Stimulated activated CD8-positive, alpha-beta memory T cell treated with anti-CD3 and anti-CD28 coated beads, Interleukin-7, amount 100 ng/mL, for 48 hours (primary cell): ENCODE data around the gene NEIL3.
"Not testable (repeated sequence)": the region's sequence is repeated elsewhere in the genome, so short reads cannot be mapped to it uniquely, and the experiment has no call there.

Experiments used
- DNase-seq, 2 donors: peaks; one replicate each; pipeline ENCODE4 v3.0.0-alpha.2; 2020; ENCODE audit warnings: low read depth in 1 of 2; ENCODE audit errors: extremely low read depth in 1 of 2

Gene NEIL3

GRCh38 chr4:177301126-177301639 lies 8.5 kb upstream of the NEIL3 start:
- DNase-seq: no peak

GRCh38 chr4:177302371-177303100 lies 7.1 kb upstream of the NEIL3 start:
- no peak for DNase-seq

GRCh38 chr4:177304094-177304493 lies 5.6 kb upstream of the NEIL3 start:
- DNase-seq: no peak

- DNase-seq: not testable (repeated sequence)
Measured at GRCh38 chr4:177304864-177305263, 4.8 kb upstream of the NEIL3 start.

GRCh38 chr4:177308125-177308524 lies 1.5 kb upstream of the NEIL3 start:
- DNase-seq: no peak

GRCh38 chr4:177308847-177309521 lies 690 bp upstream of the NEIL3 start:
- peak in 1 of 2 donors; percentile 4 for DNase-seq

GRCh38 chr4:177311589-177311988 lies 1.9 kb downstream of the NEIL3 start:
- no peak for DNase-seq

- DNase-seq: no peak
Measured at GRCh38 chr4:177313263-177313662, 3.6 kb downstream of the NEIL3 start.

- DNase-seq: no peak
Measured at GRCh38 chr4:177315767-177316464, 6.2 kb downstream of the NEIL3 start.

- no peak for DNase-seq
Measured at GRCh38 chr4:177320721-177321120, 11.0 kb downstream of the NEIL3 start.

GRCh38 chr4:177321647-177322046 lies 12.0 kb downstream of the NEIL3 start:
- DNase-seq: no peak

- no peak for DNase-seq
Measured at GRCh38 chr4:177322266-177322665, 12.6 kb downstream of the NEIL3 start.

- no peak for DNase-seq
Measured at GRCh38 chr4:177322881-177323280, 13.2 kb downstream of the NEIL3 start.

- DNase-seq: no peak
Measured at GRCh38 chr4:177323416-177323815, 13.7 kb downstream of the NEIL3 start.

- DNase-seq: no peak
Measured at GRCh38 chr4:177332119-177332518, 22.4 kb downstream of the NEIL3 start.

GRCh38 chr4:177339477-177340374 lies 30.1 kb downstream of the NEIL3 start:
- DNase-seq: no peak

- DNase-seq: no peak
Measured at GRCh38 chr4:177348348-177348747, 38.7 kb downstream of the NEIL3 start.

- no peak for DNase-seq
Measured at GRCh38 chr4:177349191-177349590, 39.5 kb downstream of the NEIL3 start.

GRCh38 chr4:177351622-177352244 lies 42.1 kb downstream of the NEIL3 start:
- DNase-seq: no peak

GRCh38 chr4:177356206-177356605 lies 46.5 kb downstream of the NEIL3 start:
- no peak for DNase-seq
